GM12872 (cell line): ENCODE measurements around the gene UBE3A.

Experiments
- CTCF ChIP-seq: IDR thresholded peaks from 3 replicates; pipeline ENCODE4 v1.5.1; 2011; ENCODE audit warnings: low read depth, mild to moderate bottlenecking, low read length, moderate library complexity; ENCODE audit not compliant: insufficient read depth

Gene UBE3A

GRCh38 chr15:25378501-25378901 is 60.3 kb downstream of the UBE3A start:
- TF ChIP-seq CTCF = no peak

DNA sequence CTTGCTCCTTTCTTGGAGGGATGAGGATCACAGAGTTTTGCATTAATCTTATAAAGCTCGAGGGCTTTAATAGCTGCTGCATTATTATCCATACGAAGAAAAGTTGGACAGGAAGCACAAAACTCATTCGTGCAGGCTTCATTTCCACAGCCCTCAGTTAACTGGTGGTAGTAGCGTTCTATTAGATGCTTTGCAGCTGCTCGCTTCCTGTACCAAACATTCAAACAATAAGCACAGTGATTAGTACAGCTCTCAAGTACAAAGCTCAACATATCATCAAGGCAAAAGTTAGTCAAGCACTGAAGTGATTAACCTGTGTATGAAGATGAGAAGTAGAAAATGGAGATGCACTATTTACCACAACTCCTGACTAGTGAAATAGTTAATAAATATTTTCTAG is 63.3 kb downstream of the UBE3A start:
- TF ChIP-seq CTCF = no peak

- TF ChIP-seq CTCF = no peak
Measured at GRCh38 chr15:25374143-25374542, 64.7 kb downstream of the UBE3A start.

GRCh38 chr15:25372298-25372697 is 66.5 kb downstream of the UBE3A start:
- TF ChIP-seq CTCF = no peak

DNA sequence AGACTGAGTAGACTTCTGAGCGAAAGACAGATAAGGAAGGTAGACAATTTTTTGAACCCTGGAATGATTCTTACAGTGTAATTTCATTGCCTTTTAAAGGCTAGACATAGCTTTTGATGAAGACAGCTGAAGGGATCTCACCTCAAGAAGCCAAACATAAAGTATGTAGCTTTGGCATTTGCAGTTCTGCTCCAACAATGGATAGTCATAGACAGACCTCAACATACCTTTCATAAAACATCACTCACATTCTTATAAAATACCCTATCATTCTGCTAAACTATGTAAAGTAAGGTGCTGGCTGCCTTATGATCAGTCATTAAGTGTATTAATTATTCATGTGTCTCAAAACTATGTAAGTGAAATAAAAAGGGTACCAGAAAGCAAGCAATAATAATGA is 70.0 kb downstream of the UBE3A start:
- no peak for TF ChIP-seq CTCF

DNA sequence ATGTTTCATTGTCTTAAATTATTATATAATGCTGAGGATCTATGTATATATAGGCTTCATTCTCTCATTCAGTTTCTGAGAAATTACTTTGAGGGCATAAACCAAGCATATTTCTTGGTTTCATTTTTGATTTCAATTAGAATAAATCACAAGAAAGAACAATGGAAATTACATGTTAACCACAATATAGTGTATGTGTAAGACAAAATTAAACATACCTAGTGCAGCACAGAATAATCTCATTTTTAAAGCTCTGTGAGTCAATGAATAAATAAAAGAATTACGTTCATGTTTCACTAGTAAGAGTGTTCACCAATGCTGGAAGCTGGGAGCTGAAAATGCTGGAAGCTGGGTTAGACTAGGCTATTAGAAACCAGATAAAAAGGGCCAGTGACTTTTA is 72.8 kb downstream of the UBE3A start:
- no peak for TF ChIP-seq CTCF

GRCh38 chr15:25362545-25362944 is 76.3 kb downstream of the UBE3A start:
- no peak for TF ChIP-seq CTCF

DNA sequence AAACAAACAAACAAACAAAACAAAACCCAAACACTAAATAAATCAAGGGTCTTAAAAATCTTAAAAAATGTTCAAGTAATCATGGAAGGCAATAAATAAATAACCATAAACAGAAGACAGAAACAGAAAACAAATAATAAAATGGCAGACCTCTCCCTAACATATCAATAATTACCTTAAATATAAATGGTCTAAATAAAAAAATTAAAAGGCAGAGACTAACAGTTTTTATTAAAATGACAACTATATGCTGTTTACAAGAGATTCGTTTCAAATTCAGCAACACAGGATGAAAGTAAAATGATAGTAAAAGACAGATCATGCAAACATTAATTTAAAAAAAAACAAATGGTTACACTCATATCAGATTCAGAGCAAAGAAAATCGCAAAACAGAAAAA is 91.1 kb downstream of the UBE3A start:
- no peak for TF ChIP-seq CTCF
